Activated T-cell treated with anti-CD3 and anti-CD28 coated beads, Interleukin-2, amount 50 U/mL, for 1 hour (primary cell): ENCODE measurements around the gene GFI1.
"Not testable (repeated sequence)": the region's sequence is repeated elsewhere in the genome, so short reads cannot be mapped to it uniquely, and the experiment has no call there.

Experiments used
- DNase-seq: peaks from one replicate; pipeline ENCODE4 v3.0.0-alpha.2; 2020

The GFI1 gene

DNA sequence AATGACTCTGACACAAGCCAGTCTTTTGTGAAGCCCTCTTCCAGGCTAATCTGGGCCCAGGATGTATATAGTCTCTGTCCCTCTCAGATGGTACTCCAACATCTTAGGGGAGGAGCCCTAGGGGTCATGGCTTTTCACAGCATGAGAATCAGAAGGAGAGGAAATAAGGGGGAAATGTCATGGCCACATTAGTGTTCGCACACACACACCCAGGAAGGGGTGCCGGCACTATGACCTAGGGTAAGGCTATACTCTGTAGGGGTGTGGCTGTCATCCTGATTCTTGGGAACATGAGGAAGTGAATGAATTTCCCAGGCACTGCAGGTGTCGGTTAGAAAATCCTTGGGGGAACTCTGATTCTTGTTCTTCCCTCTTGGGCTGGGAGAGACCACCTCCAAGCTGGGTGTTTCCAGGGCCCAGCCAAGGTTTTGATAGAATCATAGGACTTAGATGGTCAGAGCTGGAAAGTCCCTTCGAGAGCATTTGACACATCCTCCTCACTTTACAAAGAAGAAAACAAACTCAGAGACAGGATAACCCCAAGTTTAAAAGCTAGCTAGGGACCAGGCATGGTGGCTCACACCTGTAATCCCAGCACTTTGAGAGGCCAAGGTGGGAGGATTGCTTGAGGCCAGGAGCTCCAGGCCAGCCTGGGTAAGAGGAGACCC is 22.0 kb downstream of the GFI1 start:
- DNase-seq, result no peak

DNA sequence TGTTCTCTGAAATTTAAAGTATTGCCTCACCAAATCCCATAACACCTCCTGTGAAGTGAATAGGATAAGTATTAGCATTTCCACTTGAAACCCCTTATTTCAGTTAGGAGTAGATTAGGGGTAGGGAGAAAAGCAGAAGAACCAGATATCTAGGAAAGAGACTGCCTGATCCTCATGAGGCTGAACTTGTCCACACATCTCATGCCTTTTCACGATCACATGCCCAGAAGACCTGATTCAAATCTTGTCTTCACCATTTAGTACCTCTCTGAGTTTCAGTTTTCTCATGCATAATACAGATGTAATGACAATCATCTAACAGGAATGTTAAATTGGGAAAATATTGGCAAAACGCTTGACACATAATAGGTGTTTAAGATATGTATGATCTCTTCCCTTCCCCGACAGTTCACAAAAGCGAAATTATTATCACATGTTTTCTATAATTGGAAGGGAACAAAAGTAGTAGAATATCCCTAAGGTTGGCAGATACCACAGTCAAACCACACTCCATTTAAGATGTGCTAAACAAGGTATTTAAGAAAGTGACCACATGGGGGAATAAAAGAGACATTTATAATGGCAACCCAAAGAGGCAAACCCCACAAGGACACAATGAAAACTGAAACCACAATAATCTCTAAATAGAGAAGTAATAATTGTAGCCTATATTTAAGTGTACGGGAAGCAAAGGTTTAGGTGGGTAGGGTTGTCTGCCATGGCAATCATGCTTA is 25.2 kb downstream of the GFI1 start:
- no peak for DNase-seq

DNA sequence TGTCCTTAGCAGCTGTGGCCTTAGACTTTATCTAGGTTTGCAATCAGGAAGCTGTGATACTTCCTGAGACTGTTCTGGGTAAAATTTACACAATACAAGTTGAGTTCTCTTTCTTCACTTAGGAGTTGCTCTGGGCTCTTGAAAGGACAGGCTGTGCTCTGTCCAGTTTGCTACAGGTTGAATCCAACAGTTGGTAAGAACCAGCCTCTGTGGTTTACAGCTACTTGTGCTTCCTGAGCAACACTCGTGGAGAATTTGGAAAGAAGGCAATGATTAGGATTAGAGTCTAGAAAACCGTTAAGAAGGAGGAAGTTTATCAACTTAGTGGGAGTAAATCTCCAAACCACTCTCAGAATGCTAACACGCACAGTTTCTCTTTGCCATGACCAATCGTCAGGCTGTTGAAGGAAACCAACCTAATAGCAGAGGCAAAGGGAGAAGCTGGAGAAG is 26.8 kb downstream of the GFI1 start:
- DNase-seq, result no peak

DNA sequence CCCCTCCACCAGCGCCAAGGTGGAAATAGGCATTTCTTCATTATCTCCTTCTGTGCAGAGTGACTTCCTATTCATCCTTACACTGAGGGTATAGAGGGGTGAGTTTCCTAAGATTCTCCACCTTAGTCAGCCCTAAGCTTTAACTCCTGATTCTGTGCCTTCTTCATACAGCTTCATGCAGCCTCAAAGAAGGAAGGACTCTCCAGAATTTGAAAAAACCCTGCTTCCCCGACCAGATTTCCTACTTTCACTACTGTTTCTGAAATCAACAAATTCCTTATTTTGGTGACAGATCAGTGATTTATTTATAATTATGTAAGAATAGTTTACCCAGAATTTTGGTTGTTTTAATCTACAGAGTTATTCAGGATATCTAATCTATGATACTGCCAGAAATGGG is 28.6 kb downstream of the GFI1 start:
- DNase-seq, result no peak

DNA sequence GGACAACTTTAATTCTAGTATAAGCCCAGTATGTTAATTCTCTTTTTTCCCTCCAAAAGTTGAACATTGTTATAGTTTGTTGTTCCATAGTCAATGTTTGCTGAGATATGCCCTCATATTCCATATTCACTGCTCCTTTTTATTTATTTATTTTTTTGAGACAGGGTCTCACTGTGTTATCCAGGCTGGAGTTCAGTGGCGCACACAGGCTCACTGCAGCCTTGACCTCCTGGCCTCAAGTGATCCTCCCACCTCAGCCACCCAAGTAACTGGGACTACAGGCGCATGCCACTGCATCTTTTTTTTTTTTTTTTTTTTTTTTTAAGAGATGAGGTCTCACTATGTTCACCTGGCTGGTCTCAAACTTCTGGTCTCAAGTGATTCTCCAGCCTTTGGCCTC is 38.7 kb downstream of the GFI1 start:
- no peak for DNase-seq

DNA sequence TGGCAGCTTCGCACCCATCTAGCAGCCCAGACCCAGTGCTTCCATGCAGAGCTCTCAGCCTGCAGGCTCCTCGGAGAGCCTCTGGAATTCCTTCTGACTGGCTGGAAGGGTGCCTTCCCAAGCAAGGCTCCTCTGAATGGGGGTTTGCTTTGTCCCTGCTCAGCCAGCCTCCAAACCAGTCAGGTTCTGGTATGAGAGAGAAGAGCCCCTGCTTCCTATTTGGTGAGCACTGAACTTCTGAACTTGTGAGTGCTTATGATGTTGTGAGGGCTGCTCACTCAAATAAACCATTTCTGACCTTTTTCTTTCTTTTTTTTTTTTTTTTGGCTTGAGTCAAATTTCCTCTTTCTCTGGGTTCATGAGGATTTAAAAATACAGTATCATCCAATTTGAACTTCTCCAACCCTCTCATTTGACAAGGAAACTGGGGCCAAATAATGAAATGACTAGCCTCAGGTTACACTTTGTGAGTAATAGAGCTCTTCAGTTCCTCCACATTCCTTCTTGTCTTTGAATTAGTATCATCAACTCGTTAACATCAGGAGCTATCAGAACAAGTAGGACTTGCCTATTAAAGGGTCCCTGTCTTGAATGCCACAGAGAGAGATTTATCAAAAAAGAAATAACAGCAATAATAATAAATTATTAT is 39.6 kb downstream of the GFI1 start:
- DNase-seq, result no peak

DNA sequence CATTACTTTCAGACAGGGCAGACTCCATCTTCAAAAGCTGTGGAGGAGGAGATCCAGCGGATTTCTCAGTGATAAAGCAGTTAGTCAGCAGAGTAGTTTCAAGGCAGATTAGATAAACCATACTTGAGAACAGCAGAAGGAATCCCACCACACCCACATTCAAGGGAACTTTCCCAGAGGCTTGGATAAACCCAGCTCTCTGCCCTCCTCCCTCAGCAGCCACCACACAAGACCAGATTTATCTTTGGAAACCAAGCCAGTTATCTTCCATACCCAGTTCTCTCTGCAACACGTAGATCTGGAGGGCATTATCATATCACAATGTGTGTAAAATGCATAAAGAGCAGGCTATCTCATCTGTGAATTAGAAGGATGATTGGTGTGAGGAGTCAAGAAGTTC is 40.2 kb downstream of the GFI1 start:
- DNase-seq, result no peak

DNA sequence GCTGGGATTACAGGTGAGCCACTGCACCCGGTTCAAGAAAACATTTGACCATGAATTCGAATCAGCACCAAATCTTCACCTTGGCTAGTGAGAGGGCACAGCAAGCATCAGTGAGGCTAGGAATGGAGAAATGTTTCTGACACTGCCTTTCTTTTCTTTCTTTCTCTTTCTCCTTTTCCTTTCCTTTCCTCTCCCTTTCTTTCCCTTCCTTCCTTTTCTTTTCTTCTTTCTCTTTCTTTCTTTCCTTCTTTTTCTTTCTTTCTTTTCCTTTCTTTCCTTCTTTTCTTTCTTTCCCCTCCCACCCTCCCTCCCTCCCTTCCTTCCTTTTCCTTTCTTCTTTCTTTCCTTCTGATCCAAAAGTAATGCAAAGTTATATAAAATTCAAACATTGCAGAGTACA is 40.9 kb downstream of the GFI1 start:
- DNase-seq, result no peak

DNA sequence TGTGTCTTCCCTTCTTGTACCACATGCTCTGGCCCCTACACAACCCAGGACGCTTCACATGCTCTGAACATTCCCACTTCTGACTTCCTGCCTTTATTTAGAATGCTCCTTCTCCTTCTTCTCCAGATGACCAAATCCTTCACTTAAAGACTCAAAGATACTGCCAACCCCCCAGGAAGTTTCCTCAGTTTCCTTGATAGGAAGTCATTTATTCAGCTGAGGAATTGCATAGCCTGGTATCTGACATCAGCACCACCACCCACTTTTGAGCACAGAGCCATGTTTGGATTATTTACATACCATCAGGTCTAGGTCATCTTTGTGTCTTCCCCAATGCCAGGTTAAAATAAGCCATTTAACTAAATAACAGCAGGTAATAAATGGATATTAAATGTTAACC is 42.4 kb downstream of the GFI1 start:
- DNase-seq, result no peak

DNA sequence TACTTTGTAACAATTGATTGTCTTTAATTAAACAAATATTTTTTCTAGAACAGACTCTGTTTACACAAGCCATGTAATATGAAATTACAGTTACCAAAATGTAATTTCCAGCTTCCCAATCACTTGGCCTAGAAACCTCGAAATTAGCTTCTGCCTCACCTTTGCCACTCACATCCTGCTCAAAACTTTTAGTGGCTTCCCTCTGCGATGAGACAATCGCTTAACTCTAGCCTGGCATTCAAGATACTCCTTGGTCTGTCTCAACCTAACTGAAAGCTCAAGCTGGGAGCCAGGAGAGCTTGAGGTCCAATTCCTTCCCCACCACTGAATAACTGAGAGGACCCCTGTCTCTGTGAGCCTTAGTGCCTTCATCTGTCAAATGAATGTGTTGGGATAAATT is 42.8 kb downstream of the GFI1 start:
- DNase-seq, result no peak

DNA sequence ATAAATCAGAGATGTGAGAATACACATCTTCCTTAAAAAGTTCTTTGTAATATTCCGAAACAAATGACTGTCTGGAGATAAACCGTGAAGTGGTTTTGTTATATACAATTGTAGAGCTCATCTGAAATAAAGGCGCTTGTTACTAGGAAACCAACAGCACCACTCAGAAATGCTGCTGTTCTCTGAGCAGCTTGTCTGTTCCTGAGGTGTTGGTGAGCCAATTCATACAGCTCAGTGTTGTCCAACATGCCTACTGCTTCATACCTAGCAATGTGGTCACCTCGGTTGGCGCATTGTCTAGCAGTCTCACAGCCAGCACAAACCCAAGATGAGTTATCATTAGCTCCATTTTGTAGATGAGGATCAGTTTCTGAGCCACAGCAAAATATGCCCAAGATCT is 44.4 kb downstream of the GFI1 start:
- DNase-seq, result no peak

DNA sequence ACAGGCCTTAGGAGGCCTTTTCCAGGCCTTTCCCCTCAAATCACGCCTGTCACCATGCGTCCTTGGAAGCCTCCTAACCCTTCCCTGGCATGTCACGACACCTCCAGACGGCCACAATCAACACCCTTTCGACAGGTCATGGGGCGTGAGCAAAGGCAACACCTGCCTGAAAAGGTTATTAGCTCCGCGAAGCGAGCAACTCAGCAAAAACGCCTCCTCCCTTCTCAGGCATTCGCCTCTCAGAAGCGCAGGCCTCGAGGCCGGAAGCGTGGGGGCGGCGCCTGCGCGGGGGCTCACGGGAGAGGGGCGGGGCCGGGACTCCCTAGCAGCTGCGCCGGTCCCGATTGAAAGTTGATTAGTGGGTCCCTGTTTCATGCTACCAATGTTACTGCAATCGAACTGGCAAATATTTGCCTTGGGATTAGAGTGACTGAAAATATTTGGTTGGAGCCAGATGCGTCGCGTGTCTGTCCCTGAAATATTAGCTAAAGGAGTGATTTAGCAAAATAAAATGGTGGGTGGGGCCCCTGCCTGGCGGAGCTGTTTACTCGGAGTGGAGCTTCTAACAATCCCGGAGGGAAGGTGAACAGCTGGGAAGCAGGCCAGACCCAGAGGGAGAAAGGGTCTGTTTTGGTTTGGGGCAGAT is 44.9 kb downstream of the GFI1 start:
- no peak for DNase-seq

DNA sequence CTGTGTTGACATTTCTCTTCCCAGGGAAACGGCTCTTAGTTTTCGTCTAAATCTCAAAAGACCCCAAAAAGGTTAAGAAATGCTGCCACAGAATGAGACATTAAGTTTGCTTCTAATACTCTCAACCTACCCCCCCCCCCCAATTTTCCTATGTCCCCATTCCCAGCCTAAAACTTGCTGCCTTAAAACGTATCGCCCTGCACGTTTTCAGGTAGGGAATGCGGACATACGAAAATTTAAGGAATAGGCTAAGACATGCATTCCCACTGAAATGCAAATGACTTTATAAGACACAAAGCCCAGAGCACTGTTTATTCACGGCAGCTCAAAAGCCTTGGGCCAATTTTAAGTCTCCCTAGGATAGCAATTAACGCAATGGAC is 45.4 kb downstream of the GFI1 start:
- no peak for DNase-seq

DNA sequence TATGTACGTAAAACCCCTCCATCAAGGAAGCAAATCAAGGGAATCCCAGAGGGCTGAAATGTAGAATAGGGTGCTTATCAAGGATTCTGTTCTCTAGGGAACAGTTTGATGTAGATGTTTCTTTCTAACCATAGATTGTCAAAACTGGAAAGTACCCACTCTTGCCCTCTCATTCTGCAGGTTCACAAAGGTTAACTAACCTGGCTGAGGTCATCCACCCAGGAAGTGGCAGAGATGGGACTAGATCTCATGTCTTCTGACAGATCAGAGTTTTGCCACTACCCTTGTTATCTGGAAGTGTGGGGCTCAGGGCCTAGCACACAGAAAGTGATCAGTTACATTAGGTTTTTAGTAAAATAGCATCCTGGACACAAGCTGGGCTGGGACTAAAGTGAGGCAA is 47.4 kb downstream of the GFI1 start:
- no peak for DNase-seq

DNA sequence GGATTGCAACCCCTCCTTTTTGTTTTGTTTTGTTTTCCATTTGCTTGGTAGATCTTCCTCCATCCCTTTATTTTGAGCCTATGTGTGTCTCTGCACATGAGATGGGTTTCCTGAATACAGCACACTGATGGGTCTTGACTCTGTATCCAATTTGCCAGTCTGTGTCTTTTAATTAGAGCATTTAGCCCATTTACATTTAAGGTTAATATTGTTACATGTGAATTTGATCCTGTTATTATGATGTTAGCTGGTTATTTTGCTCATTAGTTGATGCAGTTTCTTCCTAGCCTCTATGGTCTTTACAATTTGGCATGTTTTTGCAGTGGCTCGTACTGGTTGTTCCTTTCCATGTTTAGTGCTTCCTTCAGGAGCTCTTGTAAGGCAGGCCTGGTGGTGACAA is 52.2 kb downstream of the GFI1 start:
- DNase-seq, result not testable (repeated sequence)

DNA sequence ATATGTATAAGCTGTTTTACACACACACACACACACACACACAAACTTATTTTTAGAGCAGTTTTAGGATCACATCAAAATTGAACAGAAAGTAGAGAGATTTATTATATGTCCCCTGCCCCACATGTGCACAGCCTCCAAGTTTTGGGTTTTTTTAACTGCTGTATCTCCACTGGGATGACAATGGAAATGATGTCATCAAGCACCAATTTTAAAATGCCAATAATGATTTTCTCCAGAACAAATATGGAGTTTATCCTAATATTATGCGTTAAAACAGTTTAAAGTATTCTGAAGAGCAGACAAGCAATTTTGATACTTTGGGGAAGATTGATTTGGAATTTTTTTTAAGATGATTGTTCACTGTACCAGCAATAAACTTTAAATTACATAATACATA is 56.7 kb downstream of the GFI1 start:
- no peak for DNase-seq

DNA sequence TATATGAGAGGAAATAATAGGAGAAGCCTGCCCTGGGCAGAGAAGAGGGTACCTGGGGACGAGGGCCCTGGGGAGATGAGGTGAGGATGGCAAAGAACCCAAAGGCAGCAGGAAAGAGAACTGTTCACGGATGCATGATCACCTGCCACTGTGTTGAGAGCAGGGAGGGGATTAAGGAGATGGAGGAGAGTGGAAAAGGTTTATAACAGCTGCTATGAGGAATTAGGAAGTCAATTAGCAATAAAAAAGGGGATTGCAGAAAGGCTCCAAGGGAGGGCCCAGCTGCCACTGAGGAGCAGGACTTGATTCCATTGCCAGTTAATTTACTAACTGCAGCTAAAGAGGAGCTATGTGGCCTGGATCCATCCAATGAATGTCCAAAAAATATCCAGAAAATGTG is 61.1 kb downstream of the GFI1 start:
- DNase-seq, result no peak
